IMR-90 (cell line): ENCODE data around the gene MYL4. TPM values are rescaled to one million over a fixed set of nuclear protein-coding genes. Genes with fewer than 3 reads are reported as not detected.

ENCODE experiments used
- ATAC-seq: fragments of 200-7000 bp; cut with Tn5 transposase; 2 replicates; pipeline ENCODE4 v1.9.1; 2020; ENCODE audit warnings: low read depth, mild to moderate bottlenecking, moderate library complexity
- BruUV-seq: library from RNA; stranded (reverse); fragments of 400-500 nt; replicated peaks from 2 replicates; lab custom pipeline; 2021; lab: Mats Ljungman, UMichigan
- CTCF ChIA-PET: fragments of 300-600 bp; formaldehyde crosslinking; extraction: SDS; loops from one replicate; lab custom pipeline; 2021; ENCODE audit warnings: antibody characterized with exemption; lab: Yijun Ruan, JAX
- POLR2A ChIA-PET: fragments of 300-600 bp; sonication (Branson Sonifier 250); formaldehyde crosslinking; loops from one replicate; lab custom pipeline; 2022; ENCODE audit warnings: antibody characterized with exemption; ENCODE audit not compliant: unreplicated experiment; lab: Charles Lee
- DNase-seq: peaks from one replicate; pipeline ENCODE4 v3.0.0; 2013
- H2AFZ ChIP-seq: replicated peaks from 2 replicates; pipeline ENCODE3; 2013; ENCODE audit warnings: low read length, mild to moderate bottlenecking; ENCODE audit not compliant: poor library complexity
- H2AK5ac ChIP-seq: 2 replicates; pipeline ENCODE4 v1.6.1; 2013; ENCODE audit warnings: low read depth, low read length, inconsistent platforms
- H2AK9ac ChIP-seq: replicated peaks from 2 replicates; pipeline ENCODE3; 2013; ENCODE audit warnings: mild to moderate bottlenecking, low read depth, low read length, moderate library complexity; ENCODE audit not compliant: poor library complexity
- H2BK120ac ChIP-seq: 2 replicates; pipeline ENCODE4 v1.6.1; 2013; ENCODE audit warnings: low read depth, low read length, inconsistent platforms
- H2BK15ac ChIP-seq: 3 replicates; pipeline ENCODE4 v1.6.1; 2013; ENCODE audit warnings: low read depth, low read length, inconsistent platforms
- H2BK20ac ChIP-seq: 2 replicates; pipeline ENCODE4 v1.6.1; 2013; ENCODE audit warnings: low read depth, mild to moderate bottlenecking, inconsistent platforms, low read length, moderate library complexity
- H2BK5ac ChIP-seq: 2 replicates; pipeline ENCODE4 v1.6.1; 2013; ENCODE audit warnings: mild to moderate bottlenecking, low read depth, low read length, inconsistent platforms; ENCODE audit not compliant: poor library complexity, severe bottlenecking
- H3K14ac ChIP-seq: replicated peaks from 2 replicates; pipeline ENCODE4 v1.6.1; 2013; ENCODE audit warnings: low read depth, low read length, inconsistent platforms
- H3K18ac ChIP-seq: 2 replicates; pipeline ENCODE4 v1.6.1; 2013; ENCODE audit warnings: low read depth, low read length, control low read depth
- H3K23ac ChIP-seq: 2 replicates; pipeline ENCODE4 v1.6.1; 2013; ENCODE audit warnings: low read depth, low read length, inconsistent platforms
- H3K27ac ChIP-seq: 2 replicates; pipeline ENCODE4 v1.5.1; 2013; ENCODE audit warnings: mild to moderate bottlenecking, control low read depth, low read length; ENCODE audit not compliant: insufficient read depth
- H3K27me3 ChIP-seq: 2 replicates; pipeline ENCODE4 v1.6.1; 2013; ENCODE audit warnings: low read length; ENCODE audit not compliant: control insufficient read depth, insufficient read depth
- H3K36me3 ChIP-seq: 2 replicates; pipeline ENCODE4 v1.6.1; 2013; ENCODE audit warnings: low read length, mixed read lengths; ENCODE audit not compliant: control insufficient read depth, insufficient read depth
- H3K4ac ChIP-seq: 2 replicates; pipeline ENCODE4 v1.6.1; 2013; ENCODE audit warnings: low read depth, low read length, inconsistent platforms
- H3K4me1 ChIP-seq: 2 replicates; pipeline ENCODE4 v1.6.1; 2013; ENCODE audit warnings: low read length, mixed read lengths; ENCODE audit not compliant: control insufficient read depth, insufficient read depth
- H3K4me2 ChIP-seq: 2 replicates; pipeline ENCODE4 v1.6.1; 2013; ENCODE audit warnings: low read depth, mild to moderate bottlenecking, control low read depth, low read length, moderate library complexity
- H3K4me3 ChIP-seq: 2 replicates; pipeline ENCODE4 v1.5.1; 2013; ENCODE audit warnings: low read depth, mild to moderate bottlenecking, control low read depth, low read length, moderate library complexity; ENCODE audit not compliant: insufficient read depth
- H3K56ac ChIP-seq: 2 replicates; pipeline ENCODE4 v1.6.1; 2013; ENCODE audit warnings: low read length, inconsistent platforms; ENCODE audit not compliant: insufficient read depth; ENCODE audit errors: extremely low read depth
- H3K79me1 ChIP-seq, 2 experiments: 2 replicates each; pipeline ENCODE4 v1.6.1; 2013; ENCODE audit warnings: low read length in 2 of 2, inconsistent platforms in 1 of 2, low read depth in 1 of 2
- H3K9ac ChIP-seq: 2 replicates; pipeline ENCODE4 v1.6.1; 2013; ENCODE audit warnings: low read depth, low read length, control low read depth
- H3K9me1 ChIP-seq: 2 replicates; pipeline ENCODE4 v1.6.1; 2013; ENCODE audit warnings: low read length, inconsistent platforms; ENCODE audit not compliant: insufficient read depth
- H3K9me3 ChIP-seq: 2 replicates; pipeline ENCODE4 v1.6.1; 2013; ENCODE audit warnings: low read length; ENCODE audit not compliant: control insufficient read depth, insufficient read depth
- H4K20me1 ChIP-seq: 2 replicates; pipeline ENCODE4 v1.6.1; 2013; ENCODE audit warnings: low read length, inconsistent platforms; ENCODE audit not compliant: insufficient read depth
- H4K5ac ChIP-seq: 2 replicates; pipeline ENCODE4 v1.6.1; 2013; ENCODE audit warnings: mild to moderate bottlenecking, low read depth, low read length, control low read depth
- H4K8ac ChIP-seq, 2 experiments: 2 replicates each; pipeline ENCODE4 v1.6.1; 2013; ENCODE audit warnings: low read depth in 2 of 2, low read length in 2 of 2, control low read depth in 1 of 2, inconsistent platforms in 1 of 2
- H4K91ac ChIP-seq: 2 replicates; pipeline ENCODE4 v1.6.1; 2013; ENCODE audit warnings: low read depth, low read length, inconsistent platforms; ENCODE audit not compliant: insufficient read depth
- BHLHE40 ChIP-seq: fragments of 150-350 bp; IDR thresholded peaks from 2 replicates; pipeline ENCODE4 v1.6.1; 2016; ENCODE audit warnings: mild to moderate bottlenecking, low read depth, low read length
- MAZ ChIP-seq: IDR thresholded peaks from 2 replicates; pipeline ENCODE4 v1.6.1; 2012; ENCODE audit warnings: low read depth, mild to moderate bottlenecking, low read length, improper control_type of control experiment, moderate library complexity, borderline replicate concordance
- MXI1 ChIP-seq: IDR thresholded peaks from 2 replicates; pipeline ENCODE4 v1.6.1; 2012; ENCODE audit warnings: low read depth, mild to moderate bottlenecking, low read length, moderate library complexity, borderline replicate concordance
- POLR2A ChIP-seq: IDR thresholded peaks from 2 replicates; pipeline ENCODE4 v1.6.1; 2012; ENCODE audit warnings: mild to moderate bottlenecking, low read depth, low read length
- WGBS, 2 experiments: methylation state at CpG; one replicate each; pipeline versions ENCODE4 v1.1.5 to v1.1.7; 2013; ENCODE audit warnings: missing lambda C conversion rate in 2 of 2; ENCODE audit not compliant: insufficient read length in 1 of 2; ENCODE audit errors: extremely low coverage in 2 of 2; 5-methylcytosine and 5-hydroxymethylcytosine counted together
- dilution Hi-C: fragments of 300-500 bp; cut with HindIII; formaldehyde crosslinking; loops from one replicate; pipeline ENCODE4 v1.14.3; 2018; ENCODE audit warnings: low sequenced_read_pairs; ENCODE audit not compliant: unreplicated experiment
- in situ Hi-C: fragments of 300-500 bp; cut with MboI; formaldehyde crosslinking; loops from 3 replicates; pipeline ENCODE4 v1.14.3; 2019; ENCODE audit warnings: low sequenced_read_pairs, inconsistent platforms, mixed read lengths
- intact Hi-C: fragments of 100-400 bp; cut with micrococcal nuclease; formaldehyde crosslinking; loops from 2 replicates; pipeline ENCODE4 v1.10.0; 2022
- polyA plus RNA-seq, 3 experiments: library from polyadenylated mRNA; depleted of rRNA; stranded (reverse); fragments of >200 nt; gene quantifications; 2 replicates each; pipeline ENCODE4 v1.2.3, GENCODE V29; 2012; ENCODE audit warnings: low replicate concordance in 1 of 3
- total RNA-seq: library from RNA; depleted of rRNA; stranded (reverse); fragments of >200 nt; gene quantifications from 2 replicates; pipeline ENCODE4 v1.2.3, GENCODE V29; 2012

MYL4 gene
- total and polyA plus RNA-seq, 2 of the 4 experiments (the other 2 are of a cell fraction), result not detected

DNA sequence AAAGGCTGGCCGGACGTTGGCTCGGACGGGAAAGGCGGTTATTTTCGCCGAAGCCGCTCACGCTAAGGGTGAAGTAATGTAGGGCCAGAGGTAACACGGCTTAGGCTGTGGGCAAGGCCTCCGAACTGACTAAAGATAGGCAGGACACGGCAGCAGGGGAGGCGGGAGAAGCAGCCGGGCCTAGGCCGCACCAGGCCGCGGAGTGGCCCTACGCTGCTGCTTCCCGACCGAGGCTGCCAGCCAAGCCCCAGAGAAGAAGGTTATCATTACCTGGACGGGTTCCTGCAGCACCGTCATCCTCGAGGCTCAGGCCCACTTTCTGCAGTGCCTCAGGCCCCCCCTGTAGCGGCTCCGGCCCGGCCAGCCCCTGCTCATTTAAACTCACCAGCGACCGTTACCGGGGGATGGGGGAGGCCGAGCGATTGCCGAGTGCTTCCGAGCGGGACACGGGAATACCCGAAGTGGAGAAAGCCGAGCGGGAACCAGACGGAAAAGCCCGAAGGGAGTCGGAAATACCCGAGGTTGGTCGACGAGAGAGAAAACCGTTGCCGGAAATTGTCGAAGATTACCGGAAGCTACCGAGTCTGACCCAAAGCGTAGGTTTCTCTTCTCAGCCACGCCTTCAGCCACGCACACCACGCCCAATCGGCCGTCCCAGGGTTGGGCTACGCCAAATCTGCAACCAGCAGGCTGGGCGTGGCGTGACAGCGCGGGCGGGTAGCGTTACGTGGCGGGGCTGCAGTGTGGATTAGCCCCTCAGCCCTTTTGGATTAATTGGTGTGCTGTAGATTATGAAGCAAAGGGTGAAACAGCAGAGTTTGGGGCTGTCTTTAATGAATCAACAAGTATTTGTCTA, 20.0 kb upstream of the MYL4 start, which contains the start of gene CDC27:
Gene CDC27 (minus strand): TSS at position 420 of the 856 bp plus-strand sequence. CDS start 123 bp downstream, at position 297.
- H3K9me1 ChIP-seq, result peaks cover 4% of the 10 kb centered on the region
- H3K4me2 ChIP-seq, result peak within 1 kb of the TSS; percentile 96
- BruUV-seq, result no TSS peak
- H3K4me1 ChIP-seq, result peaks cover 3% of the 10 kb centered on the region
- ChIA-PET CTCF (no interaction called here), POLR2A (interaction anchor here (0.6 to 0.8 kb wide), 2 partner anchors 10 to 18 kb away, joined by 3 to 8 read pairs; no protein-coding TSS in a partner anchor)
- peak within 1 kb of the TSS; percentile 75 for H3K4me3 ChIP-seq
- no peaks in the 10 kb centered on the region for H3K36me3 ChIP-seq
- peak within 1 kb of the TSS; percentile 92 for H3K27ac ChIP-seq
- H4K91ac ChIP-seq, result peak within 1 kb of the TSS; percentile 98
- intact Hi-C loops (loop anchor here (5.0 kb wide), 1 partner anchor 128 kb away; no protein-coding TSS in a partner anchor), dilution Hi-C loops (no loop called here), in situ Hi-C loops (no loop called here)
- H3K56ac ChIP-seq, result peak within 1 kb of the TSS; percentile 99
- H3K27me3 ChIP-seq, result no peaks in the 10 kb centered on the region
- H3K23ac ChIP-seq, result peak within 1 kb of the TSS; percentile 98
- H3K79me1 ChIP-seq, result peaks cover 0 to 19% of the 10 kb centered on the region in 2 experiments; a peak in 2 of 4 replicates
- H3K9ac ChIP-seq, result peak within 1 kb of the TSS; percentile 94
- no peak within 1 kb of the TSS for H2BK20ac ChIP-seq
- H2BK120ac ChIP-seq, result peak within 1 kb of the TSS; percentile 67
- DNase-seq (peak; percentile 97), ATAC-seq (peak; percentile 96)
- peak within 1 kb of the TSS; percentile 76 for H4K5ac ChIP-seq
- H3K14ac ChIP-seq, result peak within 1 kb of the TSS; percentile 94
- H2AK9ac ChIP-seq, result peak within 1 kb of the TSS; percentile 99
- H4K8ac ChIP-seq, result peak within 1 kb of the TSS; percentile 89 to 91
- peak within 1 kb of the TSS; percentile 96 for H2AK5ac ChIP-seq
- no peaks in the 10 kb centered on the region for H3K9me3 ChIP-seq
- peak within 1 kb of the TSS; percentile 96 for H2BK5ac ChIP-seq
- 0% methylated on average over 29 of the region's 64 CpGs; no CpG with 5 or more reads in 1 of the 2 experiments for WGBS, 2 experiments
- peak within 1 kb of the TSS; percentile 73 for H3K18ac ChIP-seq
- peaks cover 39% of the 10 kb centered on the region for H4K20me1 ChIP-seq
- peak within 1 kb of the TSS; percentile 93 for H3K4ac ChIP-seq
- peak within 1 kb of the TSS; percentile 96 for H2AFZ ChIP-seq
- TF ChIP-seq POLR2A (peak; percentile 57; the same call in 1 of the 2 replicates), MAZ (peak; percentile 14; the same call in 1 of the 2 replicates), BHLHE40 (no peak), MXI1 (peak; percentile 78; the same call in 1 of the 2 replicates)
- peak within 1 kb of the TSS; percentile 67 for H2BK15ac ChIP-seq
